H1 (cell line): ENCODE measurements around the gene HEXIM2. TPM values are rescaled to one million over a fixed set of nuclear protein-coding genes. Genes with fewer than 3 reads are reported as not detected.

Source experiments
- CTCF ChIA-PET: fragments of 300-600 bp; sonication (Branson Sonifier 250); formaldehyde crosslinking; loops from one replicate; lab custom pipeline; 2021; ENCODE audit not compliant: partially characterized antibody; lab: Charles Lee
- POLR2A ChIA-PET: fragments of 300-600 bp; sonication (Branson Sonifier 250); formaldehyde crosslinking; loops from one replicate; lab custom pipeline; 2021; ENCODE audit warnings: inconsistent platforms; ENCODE audit not compliant: partially characterized antibody; lab: Charles Lee
- DNase-seq, 2 experiments: peaks; one replicate each; pipeline versions ENCODE4 v3.0.0 to v3.0.0-alpha.2; 2010 to 2022; ENCODE audit warnings: low spot score in 2 of 2, low read depth in 1 of 2, mixed read lengths in 1 of 2
- FAIRE-seq: peaks from 2 replicates; lab custom pipeline; 2011; peaks lifted over from hg19 to GRCh38; lab: Jason Lieb, UNC
- H2AFZ ChIP-seq: 2 replicates; pipeline ENCODE4 v1.8.1; 2012; ENCODE audit warnings: low read length, inconsistent platforms
- H2AK5ac ChIP-seq: 2 replicates; pipeline ENCODE4 v1.6.1; 2013; ENCODE audit warnings: low read depth, low read length
- H2BK120ac ChIP-seq: replicated peaks from 2 replicates; pipeline ENCODE3; 2013; ENCODE audit warnings: low read depth, low read length, inconsistent platforms
- H2BK12ac ChIP-seq: 2 replicates; pipeline ENCODE4 v1.6.1; 2013; ENCODE audit warnings: low read depth, low read length
- H2BK15ac ChIP-seq: 2 replicates; pipeline ENCODE4 v1.6.1; 2013; ENCODE audit warnings: low read length
- H2BK20ac ChIP-seq: 2 replicates; pipeline ENCODE4 v1.6.1; 2013; ENCODE audit warnings: low read length
- H2BK5ac ChIP-seq: 2 replicates; pipeline ENCODE4 v1.6.1; 2013; ENCODE audit warnings: low read depth, low read length
- H3K14ac ChIP-seq: 2 replicates; pipeline ENCODE4 v1.6.1; 2013; ENCODE audit warnings: inconsistent platforms; ENCODE audit not compliant: insufficient read length
- H3K18ac ChIP-seq: 2 replicates; pipeline ENCODE4 v1.6.1; 2013; ENCODE audit warnings: low read length; ENCODE audit errors: extremely low read depth
- H3K23ac ChIP-seq: 2 replicates; pipeline ENCODE4 v1.6.1; 2013; ENCODE audit warnings: inconsistent platforms; ENCODE audit not compliant: insufficient read length
- H3K23me2 ChIP-seq: 2 replicates; pipeline ENCODE4 v1.6.1; 2013; ENCODE audit warnings: low read depth, low read length
- H3K27ac ChIP-seq: 2 replicates; pipeline ENCODE4 v1.6.1; 2011; ENCODE audit warnings: low read depth, low read length, inconsistent platforms
- H3K27me3 ChIP-seq, 4 experiments: replicated peaks in 1 of 4; 1 replicate in 1 of 4; 2 replicates in 3 of 4; pipeline versions ENCODE4 v1.6.1 to v1.8.1; 2011 to 2013; ENCODE audit warnings: low read length in 3 of 4, mild to moderate bottlenecking in 3 of 4, inconsistent platforms in 2 of 4, mixed read lengths in 2 of 4, moderate library complexity in 1 of 4; ENCODE audit not compliant: control insufficient read depth in 3 of 4, insufficient read depth in 3 of 4; ENCODE audit errors: extremely low read depth in 1 of 4
- H3K36me3 ChIP-seq, 4 experiments: 2 replicates each; pipeline versions ENCODE4 v1.6.1 to v1.8.1; 2011 to 2013; ENCODE audit warnings: mild to moderate bottlenecking in 4 of 4, low read length in 3 of 4, moderate library complexity in 2 of 4, control low read depth in 1 of 4, inconsistent platforms in 1 of 4; ENCODE audit not compliant: insufficient read depth in 4 of 4, control insufficient read depth in 2 of 4
- H3K4ac ChIP-seq: replicated peaks from 2 replicates; pipeline ENCODE3; 2013; ENCODE audit warnings: low read length, low read depth, mixed read lengths, inconsistent platforms; ENCODE audit not compliant: insufficient read length
- H3K4me1 ChIP-seq, 4 experiments: replicated peaks in 1 of 4; 1 replicate in 1 of 4; 2 replicates in 3 of 4; pipeline versions ENCODE4 v1.6.1 to v1.8.1; 2011 to 2013; ENCODE audit warnings: low read length in 3 of 4, inconsistent platforms in 2 of 4, mixed read lengths in 1 of 4; ENCODE audit not compliant: insufficient read depth in 4 of 4, control insufficient read depth in 3 of 4
- H3K4me2 ChIP-seq, 2 experiments: 2 replicates each; pipeline versions ENCODE4 v1.6.1 to v1.8.1; 2011 to 2013; ENCODE audit warnings: low read depth in 2 of 2, low read length in 2 of 2, control low read depth in 1 of 2, inconsistent platforms in 1 of 2, mild to moderate bottlenecking in 1 of 2; ENCODE audit not compliant: insufficient read depth in 1 of 2
- H3K4me3 ChIP-seq, 4 experiments: fragments of 200-600, 300-600 bp in 1 of 4; sonication (generic), shearing (Covaris generic), sonication (Bioruptor Twin) in 1 of 4; 2 replicates each; pipeline versions ENCODE4 v1.5.1 to v1.8.1; 2011 to 2016; ENCODE audit warnings: low read length in 4 of 4, low read depth in 3 of 4, control low read depth in 2 of 4, inconsistent platforms in 2 of 4, mild to moderate bottlenecking in 2 of 4, mixed read lengths in 1 of 4, moderate library complexity in 1 of 4; ENCODE audit not compliant: insufficient read depth in 2 of 4; ENCODE audit errors: extremely low read depth in 1 of 4
- H3K56ac ChIP-seq: replicated peaks from 2 replicates; pipeline ENCODE3; 2013; ENCODE audit warnings: low read depth, mild to moderate bottlenecking, mixed read lengths, low read length, inconsistent platforms; ENCODE audit not compliant: insufficient read length
- H3K79me1 ChIP-seq: 2 replicates; pipeline ENCODE4 v1.6.1; 2013; ENCODE audit warnings: low read depth, low read length, control low read depth
- H3K79me2 ChIP-seq, 2 experiments: 2 replicates each; pipeline versions ENCODE4 v1.6.1 to v1.8.1; 2012 to 2013; ENCODE audit warnings: low read length in 2 of 2, mild to moderate bottlenecking in 2 of 2, inconsistent platforms in 1 of 2; ENCODE audit not compliant: insufficient read depth in 2 of 2, control insufficient read depth in 1 of 2
- H3K9ac ChIP-seq, 4 experiments: replicated peaks in 1 of 4; 1 replicate in 1 of 4; 2 replicates in 3 of 4; pipeline versions ENCODE4 v1.6.1 to v1.8.1; 2011 to 2013; ENCODE audit warnings: low read depth in 3 of 4, low read length in 3 of 4, control low read depth in 2 of 4, mild to moderate bottlenecking in 2 of 4, moderate library complexity in 2 of 4, inconsistent platforms in 1 of 4; ENCODE audit errors: extremely low read depth in 1 of 4
- H3K9me3 ChIP-seq, 2 experiments: 2 replicates each; pipeline versions ENCODE4 v1.6.1 to v1.8.1; 2012 to 2013; ENCODE audit warnings: mild to moderate bottlenecking in 2 of 2, moderate library complexity in 2 of 2, control low read depth in 1 of 2, inconsistent platforms in 1 of 2, low read depth in 1 of 2, low read length in 1 of 2, mixed read lengths in 1 of 2; ENCODE audit not compliant: insufficient read depth in 2 of 2
- H4K20me1 ChIP-seq, 2 experiments: replicated peaks in 1 of 2; 2 replicates each; pipeline versions ENCODE3 to v1.8.1; 2011 to 2013; ENCODE audit warnings: inconsistent platforms in 2 of 2, low read length in 2 of 2, mild to moderate bottlenecking in 1 of 2; ENCODE audit not compliant: insufficient read depth in 2 of 2, control insufficient read depth in 1 of 2
- H4K5ac ChIP-seq: 2 replicates; pipeline ENCODE4 v1.6.1; 2013; ENCODE audit warnings: low read length, low read depth, mixed read lengths, inconsistent platforms; ENCODE audit not compliant: insufficient read length
- H4K8ac ChIP-seq: 2 replicates; pipeline ENCODE4 v1.8.0; 2013; ENCODE audit warnings: mild to moderate bottlenecking, moderate library complexity, low read length, inconsistent platforms; ENCODE audit not compliant: insufficient read depth; ENCODE audit errors: extremely low read depth
- H4K91ac ChIP-seq: replicated peaks from 2 replicates; pipeline ENCODE3; 2013; ENCODE audit warnings: low read length, mixed read lengths, inconsistent platforms; ENCODE audit not compliant: insufficient read length
- CBX5 ChIP-seq: fragments of 300-800, 300-1000 bp; sonication (generic); IDR thresholded peaks from 2 replicates; pipeline ENCODE4 v1.7.1; 2016; ENCODE audit warnings: antibody characterized with exemption, low read length, low read depth
- CHD1 ChIP-seq: IDR thresholded peaks from 2 replicates; pipeline ENCODE4 v1.6.1; 2012; ENCODE audit warnings: low read depth, low read length, improper control_type of control experiment
- CREB1 ChIP-seq: IDR thresholded peaks from 2 replicates; pipeline ENCODE4 v1.6.1; 2012; ENCODE audit warnings: inconsistent platforms
- EZH2 ChIP-seq: fragments of 200-600 bp; sonication (generic); IDR thresholded peaks from 2 replicates; pipeline ENCODE4 v1.7.1; 2012; ENCODE audit warnings: low read depth, mild to moderate bottlenecking, moderate library complexity, low read length, inconsistent platforms; ENCODE audit not compliant: severe bottlenecking
- GTF2F1 ChIP-seq: IDR thresholded peaks from 2 replicates; pipeline ENCODE4 v1.6.1; 2012; ENCODE audit warnings: low read depth, low read length, improper control_type of control experiment, borderline replicate concordance
- JUND ChIP-seq: IDR thresholded peaks from 2 replicates; pipeline ENCODE4 v1.6.1; 2011; ENCODE audit warnings: mild to moderate bottlenecking, improper control_type of control experiment, low read length
- KDM1A ChIP-seq: fragments of 200-600, 300-600 bp; sonication (generic); IDR thresholded peaks from 2 replicates; pipeline ENCODE4 v1.7.1; 2016; ENCODE audit warnings: mild to moderate bottlenecking, low read length, borderline replicate concordance
- KDM5A ChIP-seq: fragments of 200-600 bp; IDR thresholded peaks from 2 replicates; pipeline ENCODE4 v1.7.1; 2012; ENCODE audit warnings: mild to moderate bottlenecking, low read length, inconsistent platforms, mixed read lengths
- PHF8 ChIP-seq: fragments of 200-600 bp; sonication (generic); conservative IDR thresholded peaks from 2 replicates; pipeline ENCODE4 v1.7.1; 2012; ENCODE audit warnings: low read depth, mild to moderate bottlenecking, inconsistent platforms, low read length, moderate library complexity
- RXRA ChIP-seq: IDR thresholded peaks from 2 replicates; pipeline ENCODE4 v1.6.1; 2011; ENCODE audit warnings: low read depth, mild to moderate bottlenecking, low read length, moderate library complexity; ENCODE audit not compliant: insufficient read depth
- WGBS, 2 experiments: shearing (Covaris generic) in 1 of 2; methylation state at CpG; one replicate each; pipeline versions ENCODE4 v1.1.6 to v1.1.7; 2013 to 2015; ENCODE audit warnings: low lambda C conversion rate in 2 of 2, mixed read lengths in 2 of 2, inconsistent platforms in 1 of 2, low coverage in 1 of 2, missing lambda C conversion rate in 1 of 2; ENCODE audit not compliant: insufficient replicate concordance in 2 of 2, insufficient coverage in 1 of 2, insufficient read length in 1 of 2; ENCODE audit errors: extremely low coverage in 1 of 2, missing lambda C conversion rate in 1 of 2; 5-methylcytosine and 5-hydroxymethylcytosine counted together
- polyA plus RNA-seq, 7 experiments: library from polyadenylated mRNA; depleted of rRNA in 3 of 7; stranded (reverse) in 5 of 7; unstranded in 2 of 7; fragments of >200 nt in 5 of 7; fragments of 200-250 nt in 2 of 7; gene quantifications; 1 replicate in 5 of 7; 2 replicates in 1 of 7; 4 replicates in 1 of 7; pipeline versions ENCODE4 v1.2.1 to v1.2.3, GENCODE V29; 2011 to 2013; ENCODE audit warnings: missing spikeins in 2 of 7, mixed read lengths in 2 of 7
- total RNA-seq: library from RNA; stranded (reverse); fragmentation: NEBNext Ultra II Directional; extraction: Animal tissue kit (Norgen Biotek cat#: 25700); gene quantifications from 2 replicates; pipeline ENCODE4 v1.2.1, GENCODE V29; 2021

HEXIM2 gene
- total and polyA plus RNA-seq, 2 of the 8 experiments (the other 6 are each of a cell fraction or from before 2014, with no cell fraction given): 7.5 to 13.2 TPM

DNA sequence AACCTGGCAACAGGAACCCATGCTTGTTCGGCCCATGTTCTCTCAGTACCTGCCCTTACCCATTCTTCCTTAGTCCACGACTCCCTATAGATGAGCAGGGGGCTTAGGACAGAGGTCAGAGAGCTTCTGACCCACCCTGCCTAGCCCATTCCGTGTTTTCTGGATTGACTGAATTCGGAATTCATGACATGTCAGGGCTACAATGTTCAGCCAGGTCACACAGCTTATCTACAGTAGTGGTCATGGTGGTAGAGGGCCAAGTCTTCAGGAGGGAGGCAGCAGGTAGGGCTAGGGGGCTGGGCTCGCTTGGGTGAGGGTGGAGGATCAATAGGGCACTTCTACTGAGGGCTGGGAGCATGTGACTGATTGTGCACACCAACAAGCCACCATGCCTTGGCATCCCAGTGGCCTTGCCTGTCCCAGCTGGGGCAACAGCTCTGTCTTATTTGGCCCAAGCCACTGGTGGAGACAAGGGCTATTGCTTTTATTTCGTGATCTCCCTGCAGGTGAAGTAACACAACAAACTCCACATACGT, 3.1 kb downstream of the HEXIM2 start:
- H3K4me1 ChIP-seq: peaks cover 0 to 9% (median 3%) of the 10 kb centered on the region in 4 experiments; a peak in 3 of 7 replicates
- no peak overlapping the region for H2BK12ac ChIP-seq
- H2AFZ ChIP-seq: no peak overlapping the region
- no peak for DNase-seq
- H3K9me3 ChIP-seq: no peaks in the 10 kb centered on the region
- no peak overlapping the region for H4K8ac ChIP-seq
- H3K79me2 ChIP-seq: peaks cover 0 to 5% of the 10 kb centered on the region in 2 experiments; a peak in 2 of 4 replicates
- FAIRE-seq: no peak
- peaks cover 0 to 4% (median under 1%) of the 10 kb centered on the region in 4 experiments; a peak in 1 of 8 replicates for H3K36me3 ChIP-seq
- H3K23ac ChIP-seq: no peak overlapping the region
- no peak for TF ChIP-seq GTF2F1
- TF ChIP-seq CREB1: no peak
- TF ChIP-seq KDM5A: no peak
- no peak for TF ChIP-seq CBX5
- no peak for TF ChIP-seq EZH2
- no peak for TF ChIP-seq RXRA
- no peak for TF ChIP-seq PHF8
- TF ChIP-seq KDM1A: no peak
- TF ChIP-seq CHD1: no peak
- no peak for TF ChIP-seq JUND
- no peak overlapping the region for H3K27ac ChIP-seq
- H4K5ac ChIP-seq: no peak overlapping the region
- 90% methylated on average over 7 of the region's 7 CpGs; no CpG with 5 or more reads in 1 of the 2 experiments for WGBS, 2 experiments
- no peak overlapping the region for H2BK15ac ChIP-seq
- H2AK5ac ChIP-seq: no peak overlapping the region
- POLR2A ChIA-PET: interaction anchor here (1.8 to 26.8 kb wide), 2 partner anchors 9 to 12 kb away, joined by 13 to 1076 read pairs; partner anchors contain the start of genes HEXIM1 and HEXIM2
- no peak overlapping the region for H3K4me2 ChIP-seq
- no peak overlapping the region for H3K4ac ChIP-seq
- H3K23me2 ChIP-seq: peaks cover 6% of the 10 kb centered on the region
- H3K27me3 ChIP-seq: no peaks in the 10 kb centered on the region
- no peak overlapping the region for H4K91ac ChIP-seq
- no peaks in the 10 kb centered on the region for H3K79me1 ChIP-seq
- no peak overlapping the region; the same call in 1 of the 2 replicates for H2BK5ac ChIP-seq
- no peak overlapping the region for H3K9ac ChIP-seq
- H3K56ac ChIP-seq: no peak overlapping the region
- H2BK20ac ChIP-seq: peak overlapping the region; percentile 11; the same call in 1 of the 2 replicates
- no peak overlapping the region for H3K14ac ChIP-seq
- H2BK120ac ChIP-seq: no peak overlapping the region
- CTCF ChIA-PET: interaction anchor here (0.6 to 11.5 kb wide), 4 partner anchors 15 to 1047 kb away, joined by 3 to 115 read pairs (median 50); partner anchors contain the start of genes ACBD4 and HEXIM1
- H3K4me3 ChIP-seq: no peak overlapping the region
- no peak overlapping the region for H3K18ac ChIP-seq
- no peaks in the 10 kb centered on the region for H4K20me1 ChIP-seq
